GM23338 (cell line): ENCODE measurements around the gene SPCS1. TPM values are rescaled to one million over a fixed set of nuclear protein-coding genes. Genes with fewer than 3 reads are reported as not detected.

Source experiments
- ATAC-seq: fragments of 200-7000 bp; cut with Tn5 transposase; 3 replicates; pipeline ENCODE4 v1.9.1; 2020
- DNase-seq: peaks from one replicate; pipeline ENCODE4 v3.0.0-alpha.2; 2015; ENCODE audit warnings: low spot score
- H2AFZ ChIP-seq: fragments of 200-600 bp; sonication (generic); 2 replicates; pipeline ENCODE4 v1.8.0; 2016; ENCODE audit warnings: antibody characterized with exemption, mild to moderate bottlenecking, moderate library complexity
- H3F3A ChIP-seq: fragments of 200-600 bp; sonication (generic); replicated peaks from 2 replicates; pipeline ENCODE4 v1.8.0; 2017; ENCODE audit warnings: antibody characterized with exemption, mixed run types, low read depth
- H3K27ac ChIP-seq: fragments of 200-600 bp; sonication (generic); 2 replicates; pipeline ENCODE4 v1.6.1; 2016; ENCODE audit warnings: low read depth
- H3K27me3 ChIP-seq: fragments of 200-600 bp; sonication (generic); 2 replicates; pipeline ENCODE4 v1.8.0; 2016; ENCODE audit warnings: mild to moderate bottlenecking, mixed run types, moderate library complexity; ENCODE audit not compliant: insufficient read depth
- H3K36me3 ChIP-seq: fragments of 200-600 bp; sonication (generic); 2 replicates; pipeline ENCODE4 v1.8.0; 2016; ENCODE audit warnings: mild to moderate bottlenecking; ENCODE audit not compliant: insufficient read depth
- H3K4me1 ChIP-seq: fragments of 200-600 bp; sonication (generic); 2 replicates; pipeline ENCODE4 v1.8.0; 2016; ENCODE audit warnings: mild to moderate bottlenecking, moderate library complexity; ENCODE audit not compliant: insufficient read depth
- H3K4me2 ChIP-seq: fragments of 200-600 bp; sonication (generic); 2 replicates; pipeline ENCODE4 v1.7.1; 2017; ENCODE audit warnings: mixed run types
- H3K4me3 ChIP-seq: fragments of 200-600 bp; sonication (generic); 2 replicates; pipeline ENCODE4 v1.6.1; 2016; ENCODE audit warnings: mixed run types
- H3K79me2 ChIP-seq: fragments of 200-600 bp; sonication (generic); replicated peaks from 2 replicates; pipeline ENCODE4 v1.8.0; 2017; ENCODE audit warnings: mild to moderate bottlenecking; ENCODE audit not compliant: insufficient read depth
- H3K9me2 ChIP-seq: fragments of 200-600 bp; sonication (generic); 2 replicates; pipeline ENCODE4 v1.8.0; 2017; ENCODE audit not compliant: insufficient read depth
- H4K20me1 ChIP-seq: fragments of 200-600 bp; sonication (generic); replicated peaks from 2 replicates; pipeline ENCODE4 v1.8.0; 2017; ENCODE audit warnings: mild to moderate bottlenecking; ENCODE audit not compliant: insufficient read depth
- H3K27ac Mint-ChIP-seq: 2 replicates; pipeline ENCODE4 v1.8.0; 2020; ENCODE audit warnings: inconsistent platforms, mild to moderate bottlenecking, moderate library complexity, mixed read lengths
- H3K27me3 Mint-ChIP-seq: 3 replicates; pipeline ENCODE4 v1.8.0; 2022; ENCODE audit warnings: low read depth, mild to moderate bottlenecking, moderate library complexity, mixed read lengths, inconsistent platforms; ENCODE audit not compliant: insufficient read depth, poor library complexity
- H3K36me3 Mint-ChIP-seq: 3 replicates; pipeline ENCODE4 v1.8.0; 2021; ENCODE audit warnings: low read depth, mild to moderate bottlenecking, inconsistent platforms, moderate library complexity, mixed read lengths
- H3K4me1 Mint-ChIP-seq: 3 replicates; pipeline ENCODE4 v1.8.0; 2020; ENCODE audit warnings: mild to moderate bottlenecking, inconsistent platforms, mixed read lengths
- H3K4me3 Mint-ChIP-seq: 3 replicates; pipeline ENCODE4 v1.8.0; 2021; ENCODE audit warnings: moderate library complexity, mild to moderate bottlenecking, inconsistent platforms, mixed read lengths
- H3K9me3 Mint-ChIP-seq: 3 replicates; pipeline ENCODE4 v1.8.0; 2020; ENCODE audit warnings: moderate library complexity, mild to moderate bottlenecking, inconsistent platforms, mixed read lengths
- CREB1 ChIP-seq: fragments of 250-450 bp; sonication (Bioruptor Pico); IDR thresholded peaks from 2 replicates; pipeline ENCODE4 v1.5.0; 2020; ENCODE audit warnings: low read depth, mild to moderate bottlenecking, moderate library complexity
- NANOG ChIP-seq: IDR thresholded peaks from 2 replicates; pipeline ENCODE4 v1.6.1; 2016; ENCODE audit warnings: antibody characterized with exemption, borderline replicate concordance
- POLR2AphosphoS5 ChIP-seq: IDR thresholded peaks from 2 replicates; pipeline ENCODE4 v1.6.1; 2016; ENCODE audit warnings: antibody characterized with exemption, low read depth
- ZNF114 ChIP-seq: fragments of 250-450 bp; sonication (Bioruptor Pico); IDR thresholded peaks from 2 replicates; pipeline ENCODE4 v1.5.0; 2020; ENCODE audit warnings: mild to moderate bottlenecking, moderate library complexity
- polyA plus RNA-seq: library from polyadenylated mRNA; unstranded; fragments of >200 nt; fragmentation: Nextera tagmentation; extraction: Ambion mirVana; gene quantifications from 2 replicates; pipeline ENCODE4 v1.2.1, GENCODE V29; 2016
- total RNA-seq: library from RNA; depleted of rRNA; stranded (reverse); fragments of >200 nt; shearing (Covaris generic); gene quantifications from 2 replicates; pipeline ENCODE4 v1.2.3, GENCODE V29; 2014
- TF ChIP-seq, protein P1 (sequence below): fragments of 250-450 bp; sonication (Bioruptor Pico); IDR thresholded peaks from 2 replicates; pipeline ENCODE4 v1.5.0; 2020; ENCODE audit warnings: mild to moderate bottlenecking, moderate library complexity
- TF ChIP-seq, protein P2 (sequence below): IDR thresholded peaks from 2 replicates; pipeline ENCODE4 v1.6.1; 2016; ENCODE audit warnings: antibody characterized with exemption

Gene SPCS1
- total and polyA plus RNA-seq, 2 experiments from 2014 or later, result 165 to 288 TPM

DNA sequence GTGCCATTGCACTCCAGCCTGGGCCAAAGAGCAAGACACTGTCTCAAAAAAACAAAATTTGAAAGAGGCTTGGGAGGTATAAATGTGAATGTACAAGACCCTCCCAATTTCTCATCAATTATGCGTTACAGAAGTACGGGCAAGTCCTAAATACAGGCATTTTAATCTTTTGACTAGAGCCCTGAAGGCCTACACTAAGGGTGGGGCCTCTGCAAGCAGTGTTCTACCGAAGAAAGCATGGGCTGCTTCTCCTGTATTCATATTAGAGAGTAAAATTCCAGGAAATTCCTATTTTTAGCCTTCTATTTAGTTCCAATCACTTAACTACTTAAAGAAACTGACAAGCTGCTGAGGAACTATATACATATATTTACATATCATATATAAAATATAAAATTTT lies 45.9 kb upstream of the SPCS1 start (continued):
- TF ChIP-seq, protein P1, sequence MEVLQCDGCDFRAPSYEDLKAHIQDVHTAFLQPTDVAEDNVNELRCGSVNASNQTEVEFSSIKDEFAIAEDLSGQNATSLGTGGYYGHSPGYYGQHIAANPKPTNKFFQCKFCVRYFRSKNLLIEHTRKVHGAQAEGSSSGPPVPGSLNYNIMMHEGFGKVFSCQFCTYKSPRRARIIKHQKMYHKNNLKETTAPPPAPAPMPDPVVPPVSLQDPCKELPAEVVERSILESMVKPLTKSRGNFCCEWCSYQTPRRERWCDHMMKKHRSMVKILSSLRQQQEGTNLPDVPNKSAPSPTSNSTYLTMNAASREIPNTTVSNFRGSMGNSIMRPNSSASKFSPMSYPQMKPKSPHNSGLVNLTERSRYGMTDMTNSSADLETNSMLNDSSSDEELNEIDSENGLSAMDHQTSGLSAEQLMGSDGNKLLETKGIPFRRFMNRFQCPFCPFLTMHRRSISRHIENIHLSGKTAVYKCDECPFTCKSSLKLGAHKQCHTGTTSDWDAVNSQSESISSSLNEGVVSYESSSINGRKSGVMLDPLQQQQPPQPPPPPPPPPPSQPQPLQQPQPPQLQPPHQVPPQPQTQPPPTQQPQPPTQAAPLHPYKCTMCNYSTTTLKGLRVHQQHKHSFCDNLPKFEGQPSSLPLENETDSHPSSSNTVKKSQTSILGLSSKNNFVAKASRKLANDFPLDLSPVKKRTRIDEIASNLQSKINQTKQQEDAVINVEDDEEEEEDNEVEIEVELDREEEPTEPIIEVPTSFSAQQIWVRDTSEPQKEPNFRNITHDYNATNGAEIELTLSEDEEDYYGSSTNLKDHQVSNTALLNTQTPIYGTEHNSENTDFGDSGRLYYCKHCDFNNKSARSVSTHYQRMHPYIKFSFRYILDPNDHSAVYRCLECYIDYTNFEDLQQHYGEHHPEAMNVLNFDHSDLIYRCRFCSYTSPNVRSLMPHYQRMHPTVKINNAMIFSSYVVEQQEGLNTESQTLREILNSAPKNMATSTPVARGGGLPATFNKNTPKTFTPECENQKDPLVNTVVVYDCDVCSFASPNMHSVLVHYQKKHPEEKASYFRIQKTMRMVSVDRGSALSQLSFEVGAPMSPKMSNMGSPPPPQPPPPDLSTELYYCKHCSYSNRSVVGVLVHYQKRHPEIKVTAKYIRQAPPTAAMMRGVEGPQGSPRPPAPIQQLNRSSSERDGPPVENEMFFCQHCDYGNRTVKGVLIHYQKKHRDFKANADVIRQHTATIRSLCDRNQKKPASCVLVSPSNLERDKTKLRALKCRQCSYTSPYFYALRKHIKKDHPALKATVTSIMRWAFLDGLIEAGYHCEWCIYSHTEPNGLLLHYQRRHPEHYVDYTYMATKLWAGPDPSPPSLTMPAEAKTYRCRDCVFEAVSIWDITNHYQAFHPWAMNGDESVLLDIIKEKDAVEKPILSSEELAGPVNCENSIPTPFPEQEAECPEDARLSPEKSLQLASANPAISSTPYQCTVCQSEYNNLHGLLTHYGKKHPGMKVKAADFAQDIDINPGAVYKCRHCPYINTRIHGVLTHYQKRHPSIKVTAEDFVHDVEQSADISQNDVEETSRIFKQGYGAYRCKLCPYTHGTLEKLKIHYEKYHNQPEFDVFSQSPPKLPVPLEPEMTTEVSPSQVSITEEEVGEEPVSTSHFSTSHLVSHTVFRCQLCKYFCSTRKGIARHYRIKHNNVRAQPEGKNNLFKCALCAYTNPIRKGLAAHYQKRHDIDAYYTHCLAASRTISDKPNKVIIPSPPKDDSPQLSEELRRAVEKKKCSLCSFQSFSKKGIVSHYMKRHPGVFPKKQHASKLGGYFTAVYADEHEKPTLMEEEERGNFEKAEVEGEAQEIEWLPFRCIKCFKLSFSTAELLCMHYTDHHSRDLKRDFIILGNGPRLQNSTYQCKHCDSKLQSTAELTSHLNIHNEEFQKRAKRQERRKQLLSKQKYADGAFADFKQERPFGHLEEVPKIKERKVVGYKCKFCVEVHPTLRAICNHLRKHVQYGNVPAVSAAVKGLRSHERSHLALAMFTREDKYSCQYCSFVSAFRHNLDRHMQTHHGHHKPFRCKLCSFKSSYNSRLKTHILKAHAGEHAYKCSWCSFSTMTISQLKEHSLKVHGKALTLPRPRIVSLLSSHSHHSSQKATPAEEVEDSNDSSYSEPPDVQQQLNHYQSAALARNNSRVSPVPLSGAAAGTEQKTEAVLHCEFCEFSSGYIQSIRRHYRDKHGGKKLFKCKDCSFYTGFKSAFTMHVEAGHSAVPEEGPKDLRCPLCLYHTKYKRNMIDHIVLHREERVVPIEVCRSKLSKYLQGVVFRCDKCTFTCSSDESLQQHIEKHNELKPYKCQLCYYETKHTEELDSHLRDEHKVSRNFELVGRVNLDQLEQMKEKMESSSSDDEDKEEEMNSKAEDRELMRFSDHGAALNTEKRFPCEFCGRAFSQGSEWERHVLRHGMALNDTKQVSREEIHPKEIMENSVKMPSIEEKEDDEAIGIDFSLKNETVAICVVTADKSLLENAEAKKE (CRISPR knock-in tag), result no peak
- no peak for TF ChIP-seq POLR2AphosphoS5
- no peak for TF ChIP-seq CREB1 (CRISPR knock-in tag)

DNA sequence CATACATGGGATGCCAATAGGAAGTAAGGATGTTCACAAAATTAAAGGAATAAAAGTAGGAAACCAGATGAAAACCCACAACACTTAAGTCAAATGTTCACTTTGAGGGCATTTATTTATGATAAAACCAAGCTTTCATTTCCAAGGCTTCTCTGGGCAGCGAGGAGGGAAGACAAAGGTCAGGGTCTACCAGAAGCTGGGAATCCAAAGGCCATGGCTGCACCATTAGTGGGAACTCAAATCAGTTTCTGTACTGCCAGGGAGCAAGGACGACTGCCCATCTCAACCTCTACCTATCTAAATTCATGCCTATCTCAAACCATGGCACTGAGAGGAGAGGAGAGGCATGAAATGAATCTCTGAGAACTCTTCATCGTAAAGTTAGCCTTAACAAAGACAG lies 42.8 kb upstream of the SPCS1 start:
- no peak for ATAC-seq
- H3K4me3 ChIP-seq, result no peak overlapping the region
- no peak for DNase-seq
- H3K9me3 Mint-ChIP-seq, result no peaks in the 10 kb centered on the region
- no peaks in the 10 kb centered on the region; the same call in 1 of the 2 replicates for H3K79me2 ChIP-seq
- H3K27ac Mint-ChIP-seq, result no peak overlapping the region
- H3K27me3 Mint-ChIP-seq, result peaks cover 2% of the 10 kb centered on the region
- H3K4me2 ChIP-seq, result no peak overlapping the region
- no peaks in the 10 kb centered on the region; the same call in 1 of the 2 replicates for H3K4me1 ChIP-seq
- no peaks in the 10 kb centered on the region for H3K27me3 ChIP-seq
- no peak overlapping the region for H3K4me3 Mint-ChIP-seq
- H3K27ac ChIP-seq, result no peak overlapping the region
- no peak overlapping the region for H2AFZ ChIP-seq
- no peaks in the 10 kb centered on the region; the same call in 2 of the 3 replicates for H3K4me1 Mint-ChIP-seq
- H3K36me3 Mint-ChIP-seq, result peaks cover 53% of the 10 kb centered on the region
- peaks cover 32% of the 10 kb centered on the region for H3K36me3 ChIP-seq
- no peaks in the 10 kb centered on the region for H3K9me2 ChIP-seq
- H3F3A ChIP-seq, result no peaks in the 10 kb centered on the region
- no peaks in the 10 kb centered on the region; the same call in none of the 2 replicates for H4K20me1 ChIP-seq
- no peak for TF ChIP-seq ZNF114 (CRISPR knock-in tag)
- TF ChIP-seq, protein P1 (CRISPR knock-in tag), result no peak
- no peak for TF ChIP-seq POLR2AphosphoS5
- TF ChIP-seq, protein P2, sequence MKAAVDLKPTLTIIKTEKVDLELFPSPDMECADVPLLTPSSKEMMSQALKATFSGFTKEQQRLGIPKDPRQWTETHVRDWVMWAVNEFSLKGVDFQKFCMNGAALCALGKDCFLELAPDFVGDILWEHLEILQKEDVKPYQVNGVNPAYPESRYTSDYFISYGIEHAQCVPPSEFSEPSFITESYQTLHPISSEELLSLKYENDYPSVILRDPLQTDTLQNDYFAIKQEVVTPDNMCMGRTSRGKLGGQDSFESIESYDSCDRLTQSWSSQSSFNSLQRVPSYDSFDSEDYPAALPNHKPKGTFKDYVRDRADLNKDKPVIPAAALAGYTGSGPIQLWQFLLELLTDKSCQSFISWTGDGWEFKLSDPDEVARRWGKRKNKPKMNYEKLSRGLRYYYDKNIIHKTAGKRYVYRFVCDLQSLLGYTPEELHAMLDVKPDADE, result no peak
- no peak for TF ChIP-seq NANOG
